HG02943 (cell line): ENCODE data around the gene GUCY1B1.
A peak's percentile ranks its signal among the peaks of the same experiment; 100 is the strongest.
"Not testable (repeated sequence)": the region's sequence is repeated elsewhere in the genome, so short reads cannot be mapped to it uniquely, and the experiment has no call there.

Experiments used
- ATAC-seq: cut with Tn5 transposase; IDR thresholded peaks from one replicate; pipeline ENCODE4 v1.9.1; 2021; ENCODE audit warnings: mild to moderate bottlenecking, low read depth, moderate library complexity; ENCODE audit not compliant: unreplicated experiment

Gene GUCY1B1

DNA sequence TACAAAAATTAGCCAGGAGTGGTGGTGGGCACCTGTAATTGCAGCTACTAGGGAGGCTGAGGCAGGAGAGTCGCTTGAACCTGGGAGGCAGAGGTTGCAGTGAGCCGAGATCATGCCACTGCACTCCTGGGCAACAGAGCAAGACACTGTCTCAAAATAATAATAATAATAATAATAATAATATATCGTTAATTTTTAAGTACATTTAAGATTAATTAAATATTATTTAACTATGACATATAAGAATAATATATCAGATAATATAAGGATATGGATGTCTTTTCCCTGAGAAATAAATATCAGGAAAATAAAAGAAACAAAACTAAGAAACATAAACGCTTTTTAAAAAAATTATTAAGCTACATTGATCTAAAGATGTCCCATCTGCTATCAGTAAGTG, 38.8 kb downstream of the GUCY1B1 start:
- not testable (repeated sequence) for ATAC-seq

DNA sequence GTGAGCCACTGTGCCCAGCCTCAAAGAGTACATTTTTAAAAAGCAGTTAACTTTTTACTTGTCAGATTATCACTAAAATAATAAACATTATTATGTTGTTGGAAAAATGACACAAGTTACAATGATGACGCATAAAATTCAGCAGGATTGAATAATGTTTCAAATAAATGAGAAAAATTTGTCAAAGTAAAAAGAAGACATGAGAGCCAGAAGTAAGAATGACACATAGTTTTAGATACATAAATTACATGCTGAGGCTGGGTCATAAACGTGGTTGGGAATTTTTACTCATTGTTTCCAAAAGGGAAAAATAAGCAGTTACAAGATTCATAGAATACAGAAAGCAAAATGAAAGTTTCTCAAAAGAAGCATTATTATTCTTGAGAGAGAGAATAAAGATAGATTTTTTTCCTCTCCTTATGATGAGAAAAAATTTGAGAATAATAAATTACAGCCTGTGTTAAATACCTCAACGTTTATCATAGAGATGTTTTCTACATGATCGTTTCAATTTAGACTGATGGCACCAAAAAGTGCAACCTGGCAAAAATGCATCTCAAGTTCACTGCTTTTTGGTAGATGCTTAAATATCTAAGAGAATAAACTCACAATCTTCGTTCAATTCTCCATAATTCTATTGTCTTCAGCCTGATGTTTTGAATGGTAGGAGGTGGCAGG, 40.4 kb downstream of the GUCY1B1 start:
- ATAC-seq = no peak

DNA sequence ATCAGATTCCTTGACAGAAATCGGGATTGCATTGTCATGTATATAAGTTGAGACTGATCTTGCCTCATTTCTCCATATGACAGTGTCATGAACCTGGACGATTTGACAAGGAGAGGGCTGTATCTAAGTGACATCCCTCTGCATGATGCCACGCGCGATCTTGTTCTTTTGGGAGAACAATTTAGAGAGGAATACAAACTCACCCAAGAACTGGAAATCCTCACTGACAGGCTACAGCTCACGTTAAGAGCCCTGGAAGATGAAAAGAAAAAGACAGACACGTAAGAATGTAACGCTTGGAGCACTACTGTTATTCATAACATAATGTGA, 40.9 kb downstream of the GUCY1B1 start:
- no peak for ATAC-seq

DNA sequence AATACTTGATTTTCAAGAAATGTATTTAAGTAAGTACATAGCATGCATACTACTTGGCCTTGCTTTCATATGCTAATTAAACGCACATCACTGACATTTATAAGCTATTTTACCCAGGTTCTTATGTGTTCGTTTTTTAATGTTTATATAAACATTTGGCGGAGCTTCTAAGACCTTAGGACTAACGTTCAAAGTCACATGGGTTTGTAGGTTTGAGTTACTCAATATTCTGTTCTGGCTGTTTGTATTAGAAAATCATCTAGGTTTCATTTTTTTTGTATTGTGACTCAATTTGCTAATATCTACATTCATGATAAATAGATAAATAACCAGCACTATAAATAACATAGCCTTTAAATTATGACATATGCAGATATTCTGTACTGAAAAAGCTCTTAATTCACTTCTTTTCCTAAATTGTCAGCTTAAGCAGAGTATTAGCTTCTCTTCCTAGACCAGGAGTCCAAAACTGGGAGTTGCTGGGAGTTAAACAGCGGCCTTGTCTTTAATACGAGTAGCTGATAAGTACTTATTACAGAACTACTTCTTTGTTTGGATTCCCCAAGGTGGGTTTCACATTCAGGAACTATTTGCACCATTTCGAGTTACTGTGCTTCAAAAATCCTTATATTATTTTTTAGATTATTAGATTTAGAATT, 42.0 kb downstream of the GUCY1B1 start:
- no peak for ATAC-seq

DNA sequence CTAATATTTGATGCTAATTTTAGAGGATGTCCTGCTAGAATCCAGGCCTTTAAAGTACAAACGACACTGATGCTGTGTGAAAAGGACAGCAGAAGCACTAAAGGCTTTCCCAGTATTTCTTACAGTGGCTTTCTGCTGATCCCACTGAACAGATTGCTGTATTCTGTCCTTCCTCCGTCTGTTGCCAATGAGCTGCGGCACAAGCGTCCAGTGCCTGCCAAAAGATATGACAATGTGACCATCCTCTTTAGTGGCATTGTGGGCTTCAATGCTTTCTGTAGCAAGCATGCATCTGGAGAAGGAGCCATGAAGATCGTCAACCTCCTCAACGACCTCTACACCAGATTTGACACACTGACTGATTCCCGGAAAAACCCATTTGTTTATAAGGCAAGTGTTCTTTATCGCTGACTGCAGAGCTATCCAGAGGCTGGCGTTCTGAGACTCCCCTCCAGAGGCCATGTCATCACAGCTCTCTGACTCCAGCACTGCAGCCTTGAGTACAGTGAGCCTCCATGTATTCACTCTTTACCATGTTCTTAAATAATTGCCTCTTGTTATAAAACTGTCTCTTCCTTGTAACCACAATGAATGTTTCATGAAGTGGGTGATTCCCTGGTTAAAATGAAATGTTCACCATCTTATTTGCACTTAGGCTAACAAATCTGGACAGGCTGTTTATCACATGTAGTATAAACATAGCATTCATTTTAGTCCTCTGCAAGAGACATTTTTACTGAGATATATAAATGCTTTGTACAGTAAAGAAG, 43.6 kb downstream of the GUCY1B1 start:
- ATAC-seq = no peak

DNA sequence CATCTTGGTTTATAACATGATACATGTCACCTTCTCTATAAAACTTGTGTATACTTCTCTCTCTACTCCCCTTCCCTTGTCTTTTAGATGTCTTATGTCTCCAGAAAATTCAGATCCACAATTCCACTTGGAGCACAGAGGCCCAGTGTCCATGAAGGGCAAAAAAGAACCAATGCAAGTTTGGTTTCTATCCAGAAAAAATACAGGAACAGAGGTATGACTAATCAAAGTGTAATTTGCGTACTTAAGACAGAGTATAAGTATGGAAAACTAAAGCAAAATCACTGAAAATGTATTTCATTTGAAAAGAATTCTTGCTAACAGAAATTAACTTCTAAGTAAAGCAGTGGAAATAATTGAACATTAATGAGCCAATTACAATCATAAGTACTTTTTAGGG, 46.2 kb downstream of the GUCY1B1 start:
- no peak for ATAC-seq

DNA sequence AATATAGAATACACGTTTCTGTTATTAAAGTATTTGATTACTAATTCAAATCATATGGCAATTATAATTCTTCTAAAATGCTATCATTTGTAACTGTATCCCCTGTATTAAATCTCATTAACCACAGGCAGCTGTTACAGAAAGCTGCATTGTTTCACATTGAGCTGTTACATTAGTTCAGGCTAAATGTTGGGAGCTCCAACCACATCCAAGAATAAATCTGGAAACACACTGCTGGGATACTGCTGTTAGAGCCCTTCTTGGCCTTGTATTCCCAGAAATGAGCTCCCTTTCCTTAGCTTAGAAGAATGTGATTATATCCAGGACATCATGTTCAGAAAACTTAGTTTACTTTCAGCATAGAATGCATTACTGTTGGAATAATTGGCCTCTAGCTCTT, 48.2 kb downstream of the GUCY1B1 start:
- ATAC-seq = no peak

DNA sequence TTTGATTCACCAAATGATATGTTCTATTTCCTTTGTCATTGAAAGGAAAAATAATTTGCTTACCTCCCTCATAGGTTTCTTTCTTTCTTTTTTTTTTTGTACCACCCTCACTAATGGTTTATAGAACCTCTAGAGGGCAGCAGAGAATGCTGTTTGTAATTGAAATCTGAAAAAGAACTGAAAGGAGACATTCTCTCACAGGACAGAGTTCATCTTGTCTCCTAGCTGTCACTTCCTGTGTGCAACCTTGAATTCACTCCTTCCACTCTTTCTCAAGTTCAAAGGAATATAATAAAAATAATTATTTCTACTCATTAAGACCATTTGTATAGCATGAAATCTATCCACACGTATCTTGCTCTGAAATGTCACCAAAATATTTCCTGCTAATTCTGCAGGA, 51.0 kb downstream of the GUCY1B1 start:
- peak; percentile 98 for ATAC-seq

DNA sequence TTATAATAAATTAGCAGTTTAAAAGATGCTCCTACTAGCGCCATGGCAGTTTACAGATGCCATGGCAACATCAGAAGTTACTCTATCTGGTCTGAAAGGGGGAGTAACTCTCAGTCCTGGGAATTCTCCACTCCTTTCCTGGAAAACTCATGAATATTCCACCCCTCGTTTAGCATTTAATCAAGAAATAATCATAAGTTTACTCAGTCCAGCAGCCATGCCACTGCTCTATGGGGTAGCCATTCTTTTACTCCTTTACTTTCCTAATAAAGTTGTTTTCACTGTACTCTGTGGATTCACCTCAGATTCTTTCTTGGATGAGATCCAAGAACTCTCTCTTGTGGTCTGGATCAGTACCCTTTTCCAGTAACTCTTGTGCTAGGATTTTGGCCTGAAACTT, 52.3 kb downstream of the GUCY1B1 start:
- no peak for ATAC-seq

DNA sequence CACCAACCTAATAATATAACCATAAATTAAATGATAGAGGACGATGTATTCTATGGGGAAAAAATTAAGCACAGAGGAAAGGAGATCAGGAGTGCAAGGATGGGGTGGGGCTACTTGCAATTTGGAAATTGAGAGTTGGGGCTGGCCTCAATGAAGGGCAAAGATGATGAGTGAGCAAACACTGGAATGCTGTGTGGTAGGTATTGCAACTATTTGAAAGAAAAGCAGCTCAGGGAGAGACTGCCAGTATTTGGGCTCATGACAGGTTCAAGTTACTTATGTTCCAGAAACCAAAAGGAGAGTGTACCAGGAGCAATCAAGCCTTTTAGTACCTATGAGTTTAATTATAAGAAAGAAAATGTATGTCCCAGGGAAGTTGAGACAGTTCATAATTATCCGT, 59.8 kb downstream of the GUCY1B1 start:
- ATAC-seq = no peak

DNA sequence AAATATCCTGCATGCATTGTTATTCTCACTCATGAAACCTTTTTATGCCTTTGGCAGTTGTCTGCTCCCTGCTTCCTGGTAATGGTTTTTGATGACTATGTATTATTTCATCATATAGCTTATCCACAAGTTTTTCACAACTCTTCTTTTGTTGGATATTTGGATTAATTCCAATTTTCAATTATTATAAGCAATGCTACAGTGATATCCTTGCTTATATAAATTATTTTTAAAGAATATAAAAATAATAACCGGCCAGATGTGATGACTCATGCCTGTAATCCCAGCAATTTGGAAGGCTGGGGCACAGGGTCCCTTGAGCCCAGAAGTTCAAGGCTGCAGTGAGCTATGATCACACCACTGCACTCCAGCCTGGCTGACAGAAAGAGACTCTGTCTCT, 60.2 kb downstream of the GUCY1B1 start:
- no peak for ATAC-seq

DNA sequence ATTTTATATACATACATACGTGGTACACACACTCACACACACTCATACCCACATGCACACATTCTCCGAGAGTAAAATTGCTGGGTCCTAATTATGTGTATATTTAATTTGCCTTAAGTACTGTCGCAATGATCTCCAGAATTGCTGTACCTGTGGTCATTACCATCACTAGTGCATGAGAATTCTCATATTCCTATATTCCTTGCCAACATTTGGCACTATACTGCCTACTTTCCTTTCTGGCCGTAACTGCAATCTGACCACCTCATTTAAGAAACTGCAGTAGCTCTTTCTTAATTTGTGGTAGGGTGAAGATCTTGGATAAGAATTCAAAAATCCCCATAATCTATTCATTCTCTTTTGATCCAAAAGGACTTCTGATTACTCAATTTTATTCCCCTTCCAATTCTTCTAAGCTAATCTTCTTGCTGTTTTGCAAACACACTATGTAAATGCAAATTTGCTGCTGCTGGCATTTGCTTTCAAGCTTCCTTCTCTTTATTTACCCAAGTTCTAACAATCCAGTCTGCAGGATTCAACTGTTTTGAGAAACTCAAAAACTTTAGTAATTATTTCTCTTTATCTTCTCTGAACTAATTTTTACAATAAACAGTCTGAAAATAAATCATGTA, 62.2 kb downstream of the GUCY1B1 start:
- no peak for ATAC-seq

DNA sequence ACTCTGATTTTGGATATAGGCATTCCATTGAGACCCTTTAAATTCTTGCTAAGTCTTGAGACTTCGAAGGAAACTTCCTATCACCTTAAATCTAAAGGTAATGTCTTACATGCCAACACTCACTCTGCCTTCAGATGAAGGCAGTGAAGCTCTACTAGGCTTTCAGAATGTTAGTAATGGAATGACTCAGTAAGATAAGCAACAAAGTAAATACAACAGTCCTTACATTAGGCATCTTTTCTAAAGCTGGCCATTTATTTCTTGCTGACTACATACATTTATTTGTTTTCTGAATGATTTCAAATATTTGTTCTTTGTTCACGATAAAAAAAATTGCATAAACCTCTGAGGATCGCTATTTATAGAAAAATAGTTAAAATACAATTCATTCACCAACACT, 63.8 kb downstream of the GUCY1B1 start:
- ATAC-seq = no peak

DNA sequence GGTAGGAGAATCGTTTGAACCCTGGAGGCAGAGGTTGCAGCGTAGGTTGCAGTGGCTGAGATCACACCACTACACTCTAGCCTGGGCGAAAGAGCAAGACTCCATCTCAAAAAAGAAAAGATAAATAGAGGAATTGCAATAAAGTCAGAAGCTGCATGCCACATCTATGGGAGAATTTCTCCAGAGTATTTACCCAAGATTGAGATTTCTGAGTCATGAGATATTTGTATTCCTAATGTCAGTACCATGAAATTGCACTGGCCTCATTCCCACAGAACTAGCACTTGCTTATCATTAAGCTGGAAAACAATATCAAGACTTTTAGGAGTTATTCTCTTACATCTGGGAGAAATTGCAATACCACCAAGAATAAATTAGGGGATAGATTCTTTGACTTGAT, 69.8 kb downstream of the GUCY1B1 start:
- ATAC-seq = no peak

DNA sequence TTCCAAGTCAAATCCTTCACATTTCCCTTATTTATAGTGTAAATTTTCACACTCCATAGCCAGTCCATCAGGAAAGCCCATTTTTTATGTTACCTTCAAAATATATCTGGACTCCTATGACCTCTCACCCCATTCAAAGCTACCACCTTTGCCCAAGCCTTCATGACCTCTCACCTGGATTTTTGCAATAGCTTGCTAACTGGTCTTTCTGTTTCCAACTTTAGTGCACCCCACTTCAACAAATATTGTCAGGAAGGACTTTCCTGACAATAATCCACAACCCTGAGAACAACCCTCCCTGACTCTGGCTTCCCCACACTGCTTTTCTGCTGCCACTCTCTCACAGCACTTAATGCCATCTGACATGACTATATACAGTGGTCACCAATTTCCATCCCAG, 73.8 kb downstream of the GUCY1B1 start:
- no peak for ATAC-seq

DNA sequence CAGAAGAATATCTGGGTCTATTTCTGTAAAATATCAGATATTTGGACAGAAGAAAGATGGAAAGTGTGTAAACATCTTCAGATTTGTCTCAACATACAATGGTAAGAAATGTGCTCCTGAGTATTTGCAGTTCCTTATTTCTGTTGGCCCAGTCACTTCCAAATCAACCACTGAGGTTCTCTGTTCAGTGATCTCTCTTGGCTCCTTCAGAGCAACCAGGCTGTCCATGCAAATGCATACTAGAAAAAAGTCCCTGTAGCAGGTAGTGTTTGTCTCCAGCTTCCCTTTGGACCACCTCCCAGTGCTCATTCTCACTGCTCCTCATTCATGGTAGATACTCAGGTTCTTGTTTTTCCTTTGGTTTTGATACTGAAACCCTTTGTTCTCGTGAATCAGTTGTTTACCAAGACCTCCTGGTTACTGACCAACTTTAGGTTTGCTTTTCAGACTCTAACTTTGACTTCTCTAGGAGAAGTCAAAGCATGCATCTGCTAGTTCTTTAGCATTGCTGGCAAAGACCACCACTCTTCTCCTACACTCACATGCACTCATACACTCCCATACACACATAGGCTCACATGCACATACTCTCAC, 78.5 kb downstream of the GUCY1B1 start:
- ATAC-seq = no peak

DNA sequence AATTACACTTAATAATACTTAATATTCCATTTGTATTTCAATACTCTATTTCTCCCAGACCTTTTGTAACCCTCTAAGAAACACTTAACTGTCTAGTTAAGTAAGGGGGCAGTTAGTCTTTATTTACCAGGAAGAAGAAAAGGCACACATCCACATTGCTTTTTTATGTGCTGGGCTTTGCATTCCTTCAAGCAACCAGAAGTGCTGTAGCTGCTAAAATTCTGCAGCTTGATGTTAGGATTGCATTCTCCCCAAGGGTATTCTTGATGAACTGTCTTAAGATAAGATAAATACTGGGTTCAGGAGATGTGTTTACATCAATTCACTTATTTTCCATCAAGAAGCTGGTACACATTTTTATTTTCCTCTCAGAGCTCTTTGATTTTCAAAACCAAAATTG, 83.3 kb downstream of the GUCY1B1 start:
- ATAC-seq = no peak

DNA sequence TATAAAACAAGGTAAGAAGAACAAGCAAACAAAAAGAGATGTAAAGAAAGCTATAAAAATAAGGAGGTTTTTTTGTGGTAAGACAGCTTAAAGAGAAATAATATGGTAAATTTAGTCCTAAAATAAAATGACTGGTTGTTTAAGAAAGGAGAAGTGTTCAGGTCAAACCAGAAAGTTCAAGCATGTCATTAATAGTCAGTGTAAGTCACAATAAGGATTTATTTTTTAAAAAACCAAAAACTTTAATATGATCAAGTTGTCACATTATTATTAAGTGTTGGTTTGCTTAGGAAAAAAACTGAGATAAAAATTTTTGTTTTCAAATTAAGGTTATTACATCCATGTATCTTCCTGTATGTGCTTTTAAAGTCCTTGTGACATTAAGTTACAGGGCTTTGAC, 88.1 kb downstream of the GUCY1B1 start:
- no peak for ATAC-seq

DNA sequence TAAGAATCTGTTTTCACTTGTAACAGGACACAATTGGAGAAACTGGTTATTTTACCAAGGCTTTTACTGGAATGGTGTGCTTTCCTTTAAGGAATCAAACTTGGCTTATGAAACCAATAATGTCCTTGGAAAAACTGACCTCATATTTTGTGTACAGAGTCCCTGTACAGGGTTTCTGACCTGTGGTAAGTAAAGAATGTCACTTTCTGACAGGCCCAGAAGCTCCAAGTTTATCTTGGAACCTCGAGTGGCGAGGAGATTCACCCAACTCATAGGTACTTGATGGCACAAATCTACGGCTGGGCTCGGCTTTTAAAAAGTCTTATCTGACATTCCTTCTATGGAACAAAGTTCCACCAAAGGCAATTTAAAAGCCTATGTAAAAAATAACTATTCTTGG, 90.2 kb downstream of the GUCY1B1 start:
- no peak for ATAC-seq

DNA sequence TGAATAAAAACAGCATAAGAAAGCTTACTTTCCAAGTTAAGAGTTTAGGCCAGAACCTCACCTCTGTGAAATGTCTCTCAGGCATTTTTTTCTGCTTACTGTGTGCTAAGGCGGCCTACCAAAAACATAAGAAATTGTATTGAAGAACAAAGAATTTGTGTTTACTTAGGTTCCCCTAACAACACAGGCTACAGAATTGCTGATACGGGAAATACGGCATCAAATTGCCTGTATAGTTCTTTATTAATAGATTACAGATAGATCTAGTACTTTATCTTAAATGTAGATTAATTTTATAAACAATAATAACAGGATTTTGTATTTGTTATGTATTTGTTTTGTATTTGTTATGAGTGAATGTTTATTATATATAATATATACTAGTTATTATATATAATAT, 94.4 kb downstream of the GUCY1B1 start:
- ATAC-seq = no peak

DNA sequence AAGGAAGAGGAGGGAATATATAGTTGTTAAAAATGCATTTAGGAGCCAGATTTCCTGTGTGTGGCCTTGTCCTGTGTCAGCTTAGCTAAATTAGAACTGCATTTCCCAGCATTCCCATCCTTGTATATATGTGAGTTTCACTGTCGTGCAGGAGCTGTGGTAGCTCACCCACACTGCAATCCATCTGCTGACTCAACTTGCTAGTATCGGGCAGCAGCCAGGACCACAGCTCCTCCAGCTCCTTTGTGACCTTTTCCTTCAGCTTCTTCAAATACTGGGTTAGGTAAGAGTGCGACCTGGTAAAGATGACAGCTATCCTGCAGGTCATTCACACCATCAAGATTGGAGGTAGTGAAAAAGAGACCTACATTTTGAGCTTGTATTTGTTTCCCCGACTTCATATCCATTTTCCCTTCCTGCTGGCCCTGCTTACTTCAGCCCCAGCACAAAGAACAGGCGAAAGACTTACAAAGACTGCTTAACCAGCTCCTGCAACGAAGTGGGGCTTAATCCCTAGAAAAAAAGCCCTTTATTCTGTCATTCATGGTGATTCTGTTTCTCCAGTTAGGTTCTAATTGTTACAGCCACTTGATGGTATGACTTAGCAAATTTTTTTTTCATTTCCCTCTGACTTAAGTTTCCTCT, 95.9 kb downstream of the GUCY1B1 start:
- no peak for ATAC-seq
